Measurements from ENCODE around the gene HRAS. TPM values are rescaled to one million over a fixed set of nuclear protein-coding genes. Genes with fewer than 3 reads are reported as not detected.

The HRAS gene
- total RNA-seq, 2 donors from 2014 or later = 47.9 to 56.5 TPM

- DNase-seq (no peak), ATAC-seq (no peak)
- intact Hi-C loops (cut with DNase I) = no loop called here
Measured at GRCh38 chr11:489610-490185, 45.7 kb downstream of the HRAS start.

DNA sequence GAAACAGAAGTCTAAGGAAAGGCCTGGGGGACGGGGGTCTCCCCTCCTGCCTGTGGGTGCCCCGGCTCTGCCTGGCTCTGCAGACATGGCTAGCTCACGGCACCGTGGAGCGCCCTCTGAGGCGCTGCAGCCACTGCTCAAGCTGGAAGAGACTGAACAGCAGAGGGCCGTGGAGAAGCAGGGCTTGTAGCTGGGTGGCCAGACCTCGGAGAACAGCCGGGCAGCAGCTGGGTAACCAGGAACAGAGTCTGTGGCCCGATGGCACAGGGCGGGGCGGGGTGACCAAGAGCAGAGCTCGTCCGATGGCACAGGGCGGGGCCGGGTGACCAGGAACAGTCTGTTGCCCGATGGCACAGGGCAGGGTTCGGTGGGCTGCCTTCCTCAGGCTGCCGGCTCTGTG, 46.4 kb downstream of the HRAS start:
- DNase-seq (no peak), ATAC-seq (no peak)
- intact Hi-C loops (cut with DNase I) = no loop called here

- intact Hi-C loops (cut with DNase I) = no loop called here
- DNase-seq (no peak), ATAC-seq (no peak)
Measured at GRCh38 chr11:488579-488978, 46.8 kb downstream of the HRAS start.

- intact Hi-C loops (cut with DNase I) = no loop called here
- ATAC-seq (no peak), DNase-seq (no peak)
Measured at GRCh38 chr11:488062-488461, 47.3 kb downstream of the HRAS start.

DNA sequence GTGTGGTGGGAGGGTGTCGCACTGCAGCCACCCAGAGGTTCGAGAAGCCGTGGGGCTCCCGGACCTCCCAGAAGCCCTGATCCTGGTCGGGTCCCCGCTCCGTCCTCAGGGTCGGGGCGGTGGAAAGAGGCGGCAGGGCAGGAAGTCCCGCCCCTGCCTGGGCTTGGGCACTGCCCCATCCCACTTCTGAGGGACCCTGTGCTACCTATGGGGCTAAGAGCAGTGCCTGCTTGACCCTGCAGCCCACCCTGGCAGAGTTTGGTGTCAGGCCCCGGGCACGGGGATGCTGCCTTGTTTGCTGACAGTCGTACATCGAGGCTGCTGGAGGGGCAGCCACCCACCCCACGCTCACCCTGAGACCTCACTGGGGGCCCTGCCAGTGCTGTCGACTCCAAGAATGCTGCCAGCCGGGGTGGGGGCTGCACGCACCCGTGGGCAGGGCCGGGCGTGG, 47.8 kb downstream of the HRAS start:
- ATAC-seq (no peak), DNase-seq (no peak)
- intact Hi-C loops (cut with DNase I) = no loop called here

DNA sequence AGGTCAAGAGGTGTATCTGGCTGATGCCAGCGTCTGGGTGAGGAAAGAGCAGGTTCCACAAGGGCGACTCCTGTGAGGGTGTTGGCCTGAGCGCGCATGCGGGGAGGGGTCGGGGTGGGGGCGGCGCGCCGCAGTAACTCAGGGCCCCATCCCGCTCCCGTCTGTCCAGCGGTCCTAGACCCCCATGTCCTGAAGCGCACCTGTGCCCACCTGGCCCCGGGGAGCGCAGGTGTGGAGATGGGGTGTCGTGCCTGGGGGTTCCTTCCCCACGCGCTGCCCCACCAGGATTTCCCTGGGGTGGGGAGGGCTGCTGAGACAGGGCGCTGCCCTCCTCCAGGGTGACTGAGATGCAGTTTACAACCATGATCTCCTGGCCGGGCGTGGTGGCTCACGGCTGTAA, 49.2 kb downstream of the HRAS start:
- no peak for DNase-seq
- intact Hi-C loops (cut with DNase I) = no loop called here

GRCh38 chr11:484616-485015, 50.8 kb downstream of the HRAS start:
- DNase-seq (no peak), ATAC-seq (no peak)
- intact Hi-C loops (cut with DNase I) = no loop called here

More for the DNA sequence above, 49.2 kb downstream of the HRAS start:
- ATAC-seq = no peak

Small RNA genes within 50 kb of the gene (microRNA-seq; reads per million reads assigned to microRNA genes)
- 142 to 522 reads per million in 2 donors for gene MIR210

Other genes starting within 250 kb of the HRAS start
- gene PGGHG, start 246.4 kb downstream of the HRAS start, total RNA-seq = 10 to 100 TPM; 10.8 to 15.8 TPM
- gene IFITM5, start 236.1 kb downstream of the HRAS start, total RNA-seq = not detected
- gene IFITM2, start 227.8 kb downstream of the HRAS start, total RNA-seq = 100 to 1,000 TPM; 420 to 494 TPM
- 100 to 1,000 TPM; 151 to 215 TPM for gene IFITM1, start 221.5 kb downstream of the HRAS start, total RNA-seq
- 100 to 1,000 TPM; 669 to 779 TPM for gene IFITM3, start 214.7 kb downstream of the HRAS start, total RNA-seq
- 1 to 10 TPM; 2.1 to 2.4 TPM for gene B4GALNT4, start 166.1 kb downstream of the HRAS start, total RNA-seq
- under 1 TPM; 0.52 to 0.68 TPM for gene PKP3, start 141.4 kb downstream of the HRAS start, total RNA-seq
- gene SIGIRR, start 120.6 kb downstream of the HRAS start, total RNA-seq = 10 to 100 TPM; 35.4 to 36.7 TPM
- 1 to 10 TPM in 1 of 2 donors, under 1 TPM in 1; 0.55 to 1.6 TPM for gene ANO9, start 93.6 kb downstream of the HRAS start, total RNA-seq
- gene PTDSS2, start 85.3 kb downstream of the HRAS start, total RNA-seq = 10 to 100 TPM; 21.5 to 26.5 TPM
- gene RNH1, start 28.3 kb downstream of the HRAS start, total RNA-seq = 100 to 1,000 TPM; 153 to 159 TPM
- under 1 TPM; 0.47 to 0.68 TPM for gene LRRC56, start 2.0 kb upstream of the HRAS start, total RNA-seq
- gene LMNTD2, start 25.2 kb upstream of the HRAS start, total RNA-seq = 1 to 10 TPM in 1 of 2 donors, under 1 TPM in 1; 0.58 to 1.1 TPM
- 1 to 10 TPM; 3.2 to 4.4 TPM for gene RASSF7, start 25.4 kb upstream of the HRAS start, total RNA-seq
- 10 to 100 TPM; 17.3 to 21.5 TPM for gene PHRF1, start 40.9 kb upstream of the HRAS start, total RNA-seq
- gene IRF7, start 80.4 kb upstream of the HRAS start, total RNA-seq = 10 to 100 TPM; 12.1 to 24.3 TPM
- not detected for gene CDHR5, start 89.4 kb upstream of the HRAS start, total RNA-seq
- gene SCT, start 91.6 kb upstream of the HRAS start, total RNA-seq = not detected
- gene DRD4, start 101.7 kb upstream of the HRAS start, total RNA-seq = under 1 TPM; 0.15 to 0.29 TPM
- gene DEAF1, start 159.6 kb upstream of the HRAS start, total RNA-seq = 10 to 100 TPM; 19.2 to 21.1 TPM
- 10 to 100 TPM; 11.3 to 15.6 TPM for gene TMEM80, start 160.2 kb upstream of the HRAS start, total RNA-seq
- gene EPS8L2, start 170.7 kb upstream of the HRAS start, total RNA-seq = 1 to 10 TPM; 6.5 to 8.0 TPM
- gene TALDO1, start 211.9 kb upstream of the HRAS start, total RNA-seq = 100 to 1,000 TPM; 107 to 121 TPM
- 10 to 100 TPM; 29.8 to 43.5 TPM for gene GATD1, start 241.9 kb upstream of the HRAS start, total RNA-seq